Stimulated activated CD8-positive, alpha-beta memory T cell treated with anti-CD3 and anti-CD28 coated beads, Interleukin-15, amount 100 ng/mL, for 48 hours (primary cell): ENCODE measurements around the gene COL23A1.
"Not testable (repeated sequence)": the region's sequence is repeated elsewhere in the genome, so short reads cannot be mapped to it uniquely, and the experiment has no call there.

ENCODE experiments used
- DNase-seq, 2 donors: peaks; one replicate each; pipeline ENCODE4 v3.0.0-alpha.2; 2020; ENCODE audit warnings: low read depth in 2 of 2

COL23A1 gene

DNA sequence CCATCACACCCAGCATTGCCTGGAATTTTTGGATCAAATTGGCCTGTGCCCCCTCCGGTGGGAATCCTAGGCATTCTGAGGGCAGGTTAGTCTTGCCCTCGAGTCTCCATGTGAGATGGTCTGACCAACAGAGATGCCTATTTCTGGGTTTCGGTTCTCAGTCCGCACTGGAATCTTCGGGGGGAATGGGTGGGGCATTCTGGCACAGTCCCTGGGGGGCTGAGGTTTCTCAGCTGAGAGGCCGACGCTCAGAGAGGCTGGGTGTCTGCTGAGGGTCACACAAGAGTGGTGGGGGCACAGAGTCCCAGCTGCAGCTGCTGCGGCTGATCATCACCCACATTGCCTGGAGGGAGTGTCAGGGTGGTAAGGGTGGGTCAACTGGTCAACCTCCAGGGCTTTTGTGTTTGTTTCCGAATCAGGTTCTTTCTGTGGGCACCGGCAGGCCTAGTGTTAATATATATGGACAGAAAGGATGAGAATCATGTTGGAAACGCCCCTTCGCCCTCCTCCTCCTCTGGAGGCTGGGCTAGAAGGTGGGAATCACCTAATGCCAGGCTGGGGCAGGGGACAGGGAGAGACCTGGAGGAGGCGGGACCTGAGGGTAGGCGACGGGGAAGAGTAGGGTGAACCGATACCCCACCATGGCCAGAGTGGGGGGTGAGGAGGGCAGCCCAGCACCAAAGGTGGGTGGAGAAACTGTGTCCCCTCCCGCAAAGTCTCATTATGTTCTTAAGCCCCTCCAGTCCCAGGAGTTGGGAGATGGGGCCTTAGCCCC is 208.1 kb downstream of the COL23A1 start:
- no peak for DNase-seq

DNA sequence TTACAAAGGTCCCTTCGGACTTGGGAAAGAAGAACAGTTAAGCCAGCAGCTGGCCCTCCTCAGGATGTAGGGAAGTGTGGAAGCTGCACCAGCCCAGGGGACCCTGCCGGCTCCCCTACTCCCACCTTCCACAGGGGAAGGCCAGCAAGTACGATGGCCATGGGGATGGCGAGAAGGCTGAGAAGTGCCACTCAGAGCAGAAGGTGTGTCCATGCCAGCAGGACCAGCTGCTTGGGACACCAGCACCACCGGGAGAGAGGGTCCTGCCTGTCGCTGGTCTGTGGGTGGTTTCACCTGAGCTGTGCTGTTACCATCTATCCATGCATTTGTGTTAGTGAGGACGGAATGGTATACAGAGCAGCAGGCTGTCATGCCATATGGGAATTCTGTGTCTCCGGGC is 209.0 kb downstream of the COL23A1 start:
- DNase-seq, result no peak

DNA sequence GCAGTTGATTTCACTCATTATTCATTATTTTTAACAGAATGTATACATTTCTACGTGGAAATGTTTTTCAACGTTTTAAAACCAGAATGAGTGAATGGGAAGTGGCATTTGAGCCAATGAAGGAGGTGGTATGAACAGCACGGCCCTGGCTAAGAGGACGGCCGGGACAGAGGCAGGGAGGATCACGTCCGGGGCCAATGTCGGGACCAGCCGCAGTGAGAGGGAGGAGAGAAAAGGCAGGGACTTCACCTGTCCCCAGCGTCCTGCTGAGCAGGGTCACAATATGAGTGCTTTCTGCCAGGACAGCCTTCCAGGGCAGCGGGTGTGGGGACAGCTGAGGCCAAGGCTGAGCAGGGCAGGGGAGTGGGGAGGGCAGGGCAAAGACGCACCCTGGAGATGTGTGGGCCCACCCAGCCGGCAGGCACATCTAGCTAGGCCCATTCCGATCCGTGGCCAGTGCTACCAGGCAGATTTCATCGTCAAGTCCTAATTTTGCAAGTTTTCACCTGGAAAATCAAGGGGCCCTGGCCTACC is 209.6 kb downstream of the COL23A1 start:
- DNase-seq, result no peak

DNA sequence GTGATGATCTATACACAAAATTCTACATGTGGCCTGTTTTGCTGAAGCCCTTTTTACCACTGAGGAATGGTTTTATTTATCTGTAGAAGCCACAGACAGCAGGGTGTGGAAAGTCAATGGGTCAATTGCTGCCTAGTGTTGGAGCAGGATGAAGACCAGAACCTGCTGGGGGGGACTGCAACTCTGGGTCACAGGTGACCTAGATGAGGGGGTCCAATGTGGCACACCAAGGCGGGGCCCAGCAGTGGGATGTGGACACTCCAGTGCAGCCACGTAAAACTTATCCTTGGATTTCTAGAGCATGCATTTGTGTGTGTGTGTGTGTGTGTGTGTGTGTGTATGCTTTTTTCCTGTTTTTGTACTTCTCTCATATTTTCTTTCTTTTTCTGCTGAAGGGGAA is 210.1 kb downstream of the COL23A1 start:
- no peak for DNase-seq

DNA sequence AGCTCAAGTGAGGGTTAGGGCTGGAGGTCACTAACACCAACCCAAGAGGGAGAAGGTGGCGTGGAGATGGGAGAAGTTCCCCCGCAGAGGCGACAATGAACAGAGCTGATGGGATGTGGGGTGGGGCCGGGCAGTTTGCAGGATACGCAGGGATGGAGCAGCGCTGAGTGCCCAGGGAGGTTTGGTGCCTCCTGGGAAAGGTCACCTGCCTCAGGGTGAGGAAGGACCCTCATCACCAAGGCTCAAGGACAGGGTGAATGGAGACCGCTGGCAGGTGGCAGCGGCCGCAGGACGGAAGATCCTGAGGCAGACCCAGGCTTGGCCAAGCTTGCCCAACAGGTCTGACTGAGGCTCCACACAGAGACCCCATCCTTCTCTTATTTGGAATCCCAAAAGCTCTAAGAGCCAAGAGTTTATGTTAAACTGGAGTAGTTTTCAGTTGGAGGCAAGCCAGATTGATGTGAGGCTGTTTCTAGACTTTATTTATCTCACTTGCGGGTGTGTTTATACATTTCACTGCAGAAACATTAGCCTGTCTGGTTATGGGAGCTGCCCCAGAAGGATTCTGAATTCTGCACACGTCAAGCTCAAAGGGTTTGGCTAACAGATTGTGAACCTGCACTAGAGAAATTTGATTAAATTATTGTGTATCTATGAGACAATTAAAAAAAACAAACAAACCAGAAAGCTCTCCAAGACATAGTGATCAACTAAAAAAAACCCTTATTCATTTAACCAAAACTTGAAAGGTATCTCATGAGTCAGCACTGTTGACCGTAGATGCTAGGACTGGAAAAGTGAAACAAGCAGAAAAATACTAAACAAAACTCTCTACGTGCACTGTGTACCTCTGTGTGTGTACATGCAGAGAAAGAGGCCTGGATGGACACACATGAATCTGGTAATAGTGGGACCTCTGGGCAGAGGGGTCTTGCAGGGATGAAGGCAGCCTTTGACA is 211.4 kb downstream of the COL23A1 start:
- DNase-seq, result no peak

DNA sequence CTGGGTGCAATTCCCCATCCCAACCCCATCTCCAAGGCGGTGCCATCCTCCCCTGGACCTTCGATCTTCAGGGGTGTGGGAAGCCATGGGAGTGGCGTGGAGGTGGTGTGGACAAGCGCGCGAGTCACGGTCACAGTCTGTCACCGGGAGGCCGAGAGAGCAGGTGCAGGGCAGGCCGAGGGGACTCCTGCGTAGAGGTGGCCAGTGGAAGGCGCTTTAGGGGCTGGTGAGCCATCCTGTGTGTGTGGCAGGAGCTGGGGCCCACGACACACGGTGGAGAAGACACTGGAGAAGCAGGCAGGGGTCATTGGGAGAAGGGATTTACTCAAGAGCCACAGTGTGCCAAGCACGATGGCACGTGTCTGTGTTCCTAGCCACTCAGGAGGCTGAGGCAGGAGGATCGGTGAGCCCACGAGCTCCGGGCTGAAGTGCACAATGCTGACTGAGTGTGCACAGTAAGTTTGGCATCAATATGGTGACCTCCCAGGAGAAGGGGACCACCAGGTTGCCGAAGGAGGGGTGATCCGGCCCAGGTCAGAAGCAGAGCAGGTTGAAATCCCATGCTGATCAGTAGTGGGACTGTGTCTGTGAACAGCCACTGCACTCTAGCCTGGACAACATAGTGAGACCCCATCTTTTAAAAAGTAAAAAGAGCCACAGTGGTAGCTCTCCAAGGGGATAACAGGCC is 212.5 kb downstream of the COL23A1 start:
- no peak for DNase-seq

DNA sequence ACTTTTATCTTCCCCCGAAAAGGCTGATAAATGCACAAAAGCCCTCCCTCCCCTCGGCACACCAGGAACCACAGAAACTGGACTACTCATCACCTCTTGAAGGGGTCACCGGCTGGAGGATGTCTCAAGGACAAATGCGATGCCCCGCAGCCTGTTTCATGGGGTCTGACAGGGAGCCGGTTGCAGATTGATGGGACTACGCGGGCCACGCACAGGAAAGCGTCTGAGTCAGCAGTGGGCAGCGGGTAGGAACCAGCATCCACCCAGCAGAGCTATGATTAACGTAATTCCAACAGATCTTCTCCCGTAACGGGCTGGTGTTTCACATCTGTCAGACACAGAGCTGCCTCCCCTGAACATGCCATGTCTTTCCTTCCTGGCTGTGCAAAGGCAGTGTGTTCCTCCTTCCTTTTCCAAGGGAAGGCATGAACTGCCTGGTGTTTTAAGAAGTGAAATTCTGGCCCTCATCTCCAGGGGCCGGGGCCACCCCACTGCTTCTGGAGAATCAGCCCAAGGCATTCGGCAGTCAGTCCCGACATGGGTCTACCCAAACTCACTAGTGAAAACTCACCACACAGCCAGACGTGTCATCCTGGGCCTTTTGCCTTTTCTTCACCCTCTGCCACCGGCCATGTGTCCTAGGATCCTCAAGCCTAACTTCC is 213.1 kb downstream of the COL23A1 start:
- no peak for DNase-seq

DNA sequence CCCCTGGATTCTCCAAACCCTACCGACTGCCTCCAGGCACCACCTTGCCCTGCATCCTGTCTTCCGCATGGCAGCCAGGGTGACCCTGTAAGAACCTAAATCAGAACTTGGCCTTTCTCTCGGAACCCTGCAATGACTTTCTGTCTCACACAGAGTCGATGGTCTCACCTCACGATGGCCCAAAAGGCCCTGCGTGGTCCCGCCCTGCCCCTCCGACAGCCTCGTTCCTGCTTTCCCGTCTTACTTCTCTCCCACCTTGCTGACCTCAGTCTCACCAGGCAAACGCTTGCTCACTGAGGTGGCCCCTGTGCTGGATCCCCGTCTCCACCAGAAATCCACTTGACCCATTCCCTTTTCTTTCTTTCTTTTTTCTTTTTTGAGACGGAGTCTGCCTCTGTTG is 214.8 kb downstream of the COL23A1 start:
- DNase-seq, result no peak

DNA sequence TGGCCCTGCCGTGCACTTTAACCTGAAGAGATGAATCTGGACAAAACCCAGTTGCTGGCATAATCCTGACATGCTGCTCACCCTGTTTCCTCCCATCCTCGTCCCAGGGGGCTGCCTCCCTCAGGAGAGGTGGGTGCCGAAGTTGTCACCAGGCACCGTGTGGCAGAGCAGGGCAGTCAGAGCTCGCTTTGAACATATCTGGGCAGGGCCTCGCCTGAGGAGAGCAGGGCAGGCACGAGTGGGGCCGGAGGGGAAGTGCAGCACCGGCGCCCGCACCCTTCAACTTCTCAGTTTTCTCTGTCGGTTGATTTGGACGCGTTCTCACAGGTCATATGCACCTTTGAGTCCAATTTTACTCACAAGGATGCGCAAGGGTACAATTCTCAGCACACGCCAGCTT is 216.5 kb downstream of the COL23A1 start:
- no peak for DNase-seq

DNA sequence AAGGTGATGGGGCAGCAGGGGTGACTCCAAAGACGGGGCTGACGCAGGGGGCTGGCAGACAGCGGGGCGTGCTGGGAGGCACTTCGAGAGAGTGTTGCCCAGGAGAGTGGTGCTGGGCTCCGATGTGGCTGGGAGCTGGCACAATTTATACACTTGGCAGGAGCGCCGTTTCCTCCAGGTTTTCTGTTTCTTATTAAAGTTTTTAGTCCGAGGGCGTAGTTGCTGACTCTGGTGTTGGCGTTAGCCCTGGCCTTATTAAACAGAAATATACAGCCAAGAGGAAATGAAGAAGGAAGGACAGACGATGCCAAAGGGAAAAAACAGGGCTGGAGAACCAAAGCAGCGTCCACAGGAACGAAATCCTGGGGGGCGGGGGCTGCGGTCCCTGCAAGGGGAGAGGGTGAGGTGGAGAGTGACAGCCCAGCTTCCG is 218.0 kb downstream of the COL23A1 start:
- DNase-seq, result no peak

DNA sequence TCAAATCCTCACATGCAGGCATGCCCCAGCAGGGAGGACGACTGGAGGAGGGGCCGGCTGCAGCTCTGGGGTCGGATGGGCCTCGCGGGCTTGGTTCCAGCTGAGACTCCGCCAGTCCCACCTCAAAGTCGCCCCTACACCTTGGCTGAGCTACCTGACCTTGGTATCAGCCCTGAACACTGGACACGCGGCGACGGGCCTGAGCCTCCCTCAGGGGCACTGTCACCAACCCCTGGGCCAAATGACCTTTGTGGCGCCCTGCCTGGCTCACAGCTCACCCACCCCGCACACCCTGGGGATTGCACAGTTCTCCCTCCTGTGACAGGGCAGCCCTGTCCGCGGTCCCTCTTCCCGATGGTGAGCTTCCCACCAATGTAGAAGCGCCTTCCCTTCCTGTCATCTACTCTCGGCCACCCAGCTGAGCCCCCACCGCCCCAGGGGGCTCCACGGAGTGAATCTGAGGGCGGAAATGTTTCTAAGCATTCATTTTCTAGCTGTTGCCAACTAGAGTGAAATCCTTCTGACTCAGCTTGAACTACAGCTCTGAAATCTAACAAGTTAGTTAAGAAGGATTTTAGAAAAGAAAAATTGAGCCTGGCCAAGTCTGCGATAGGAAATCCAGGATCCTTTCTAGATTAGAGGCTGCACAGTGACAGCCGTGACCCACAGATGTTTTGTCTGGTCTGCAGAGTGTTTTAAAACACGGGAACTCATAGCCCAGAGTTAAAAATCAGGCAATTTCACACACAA is 218.7 kb downstream of the COL23A1 start:
- no peak for DNase-seq

DNA sequence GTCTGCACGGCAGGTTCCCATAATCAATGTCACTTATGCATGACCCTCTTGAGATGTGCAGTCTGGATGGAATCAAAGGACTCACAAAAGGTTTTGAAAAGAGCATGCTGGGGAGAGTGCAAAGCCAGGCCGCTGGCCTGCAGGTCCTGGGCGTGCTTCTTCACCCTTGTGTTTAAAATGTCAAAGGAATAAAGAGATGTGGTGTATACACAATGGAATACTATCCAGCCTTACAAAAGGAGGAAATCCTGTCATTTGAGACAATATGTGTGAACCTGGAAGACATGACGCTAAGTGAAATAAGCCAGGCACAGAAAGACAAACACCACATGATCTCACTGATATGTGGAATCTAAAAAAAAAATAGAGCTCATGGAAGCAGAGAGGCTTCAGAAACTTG is 220.1 kb downstream of the COL23A1 start:
- DNase-seq, result no peak

DNA sequence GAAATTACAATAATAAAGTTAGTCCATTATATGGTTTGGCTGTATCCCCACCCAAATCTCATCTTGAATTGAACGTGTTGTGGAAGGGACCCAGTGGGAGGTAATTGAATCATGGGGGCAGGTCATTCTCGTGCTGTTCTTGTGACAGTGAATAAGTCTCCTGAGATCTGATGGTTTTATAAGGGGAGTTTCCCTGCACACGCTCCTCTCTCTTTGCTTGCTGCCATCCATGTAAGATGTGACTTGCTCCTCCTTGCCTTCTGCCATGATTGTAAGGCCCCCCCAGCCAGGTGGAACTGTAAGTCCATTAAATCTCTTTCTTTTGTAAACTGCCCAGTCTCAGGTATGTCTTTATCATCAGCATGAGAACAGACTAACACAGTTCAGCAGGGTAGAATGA is 220.7 kb downstream of the COL23A1 start:
- not testable (repeated sequence) for DNase-seq

DNA sequence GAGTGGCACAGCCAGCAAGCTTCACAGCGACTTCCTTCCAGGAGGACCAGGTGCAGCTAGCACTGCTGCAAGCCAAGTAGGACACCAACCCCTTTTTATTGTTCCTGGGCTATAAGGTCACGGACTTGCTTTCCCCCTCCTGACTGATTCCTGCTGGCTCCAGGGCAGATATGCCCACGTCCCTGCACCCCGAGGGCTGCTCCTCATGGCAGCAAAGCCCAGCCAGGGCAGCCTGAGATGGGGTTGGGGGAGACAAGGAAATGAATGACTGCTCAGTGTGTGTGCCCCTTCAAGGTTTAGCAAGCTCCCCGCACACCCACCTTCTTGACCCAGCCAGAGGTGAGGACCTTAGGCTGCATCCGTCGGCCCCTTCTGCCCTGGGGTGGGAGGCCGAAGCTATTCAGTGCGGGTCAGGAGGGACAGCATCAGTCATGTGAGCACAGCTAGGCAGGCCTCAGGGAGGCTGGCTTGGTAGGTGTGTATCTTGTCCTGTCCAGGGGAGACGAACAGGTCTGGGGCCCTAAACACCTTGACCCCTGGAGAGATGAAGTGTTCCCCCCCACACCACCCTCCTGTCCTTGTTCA is 221.4 kb downstream of the COL23A1 start:
- DNase-seq, result no peak

DNA sequence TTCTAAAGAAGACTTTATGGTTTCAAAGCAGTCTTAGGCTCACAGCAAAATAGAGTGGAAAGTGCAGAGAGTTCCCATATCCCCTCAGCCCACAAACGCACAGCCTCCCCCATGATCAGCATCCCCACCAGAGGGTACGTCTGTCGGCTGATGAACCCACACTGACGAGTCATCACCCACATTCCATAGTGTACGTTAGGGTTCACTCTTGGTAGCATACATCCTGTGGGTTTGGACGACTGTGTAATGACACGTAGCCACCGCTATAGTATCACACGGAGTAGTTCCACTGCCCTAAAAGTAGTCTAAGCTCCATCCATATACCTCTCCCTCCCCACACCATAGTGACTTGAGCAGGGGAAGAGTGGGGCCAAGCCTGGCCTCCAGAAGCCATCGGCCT is 221.9 kb downstream of the COL23A1 start:
- DNase-seq, result no peak

DNA sequence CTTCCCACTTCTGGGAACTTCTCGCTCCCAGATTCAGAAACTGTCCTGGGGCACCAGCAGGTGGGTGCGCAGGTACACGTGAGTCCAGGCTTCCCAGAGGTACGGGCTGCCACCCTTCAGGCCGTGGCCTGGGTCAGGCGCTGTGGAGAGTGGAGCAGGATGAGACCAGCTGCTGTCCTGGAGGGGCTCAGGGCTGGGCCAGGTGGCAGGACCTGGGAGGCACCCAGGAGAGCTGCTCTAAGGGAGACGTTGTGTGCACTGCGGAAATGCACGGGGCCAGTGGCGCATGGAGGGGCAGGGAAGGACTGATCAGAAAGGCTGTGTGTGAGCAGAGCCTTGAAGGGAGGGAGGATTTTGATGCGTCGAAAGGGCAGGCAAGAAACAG is 222.5 kb downstream of the COL23A1 start:
- no peak for DNase-seq

DNA sequence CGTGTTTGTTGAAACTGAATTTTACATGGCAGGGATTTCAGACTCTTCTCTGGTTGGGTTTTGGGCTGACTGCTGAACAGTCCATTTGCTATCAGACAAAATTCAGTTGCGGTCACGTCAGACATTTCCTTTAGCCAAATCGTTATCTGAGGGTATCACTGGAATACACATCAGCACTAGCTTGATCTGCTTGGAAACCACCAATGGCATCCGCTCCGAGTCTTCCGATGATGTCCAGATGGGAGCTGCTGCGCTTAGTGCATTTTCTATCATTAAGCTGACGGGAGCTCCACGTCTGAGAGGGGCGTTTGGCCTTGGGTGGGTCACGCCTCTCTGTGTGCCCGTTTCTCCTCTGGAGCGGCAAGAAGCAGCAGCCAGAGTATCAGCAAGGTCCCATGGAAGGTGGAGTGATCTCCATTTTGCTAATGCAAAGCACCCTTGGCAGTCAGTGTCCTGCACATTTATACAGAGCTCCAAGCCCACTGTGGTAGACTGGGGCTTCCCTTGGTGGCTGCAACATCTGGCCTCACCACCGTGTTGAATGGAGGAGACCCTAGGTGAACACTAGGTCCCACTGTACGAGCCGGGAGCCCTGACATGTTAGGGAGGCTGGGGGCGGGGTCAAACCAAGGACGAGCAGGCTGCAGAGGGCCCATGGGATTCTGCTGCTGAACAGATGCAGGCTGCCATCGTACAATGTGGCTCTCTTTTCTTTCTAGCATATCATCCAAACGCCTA is 223.0 kb downstream of the COL23A1 start:
- no peak for DNase-seq

DNA sequence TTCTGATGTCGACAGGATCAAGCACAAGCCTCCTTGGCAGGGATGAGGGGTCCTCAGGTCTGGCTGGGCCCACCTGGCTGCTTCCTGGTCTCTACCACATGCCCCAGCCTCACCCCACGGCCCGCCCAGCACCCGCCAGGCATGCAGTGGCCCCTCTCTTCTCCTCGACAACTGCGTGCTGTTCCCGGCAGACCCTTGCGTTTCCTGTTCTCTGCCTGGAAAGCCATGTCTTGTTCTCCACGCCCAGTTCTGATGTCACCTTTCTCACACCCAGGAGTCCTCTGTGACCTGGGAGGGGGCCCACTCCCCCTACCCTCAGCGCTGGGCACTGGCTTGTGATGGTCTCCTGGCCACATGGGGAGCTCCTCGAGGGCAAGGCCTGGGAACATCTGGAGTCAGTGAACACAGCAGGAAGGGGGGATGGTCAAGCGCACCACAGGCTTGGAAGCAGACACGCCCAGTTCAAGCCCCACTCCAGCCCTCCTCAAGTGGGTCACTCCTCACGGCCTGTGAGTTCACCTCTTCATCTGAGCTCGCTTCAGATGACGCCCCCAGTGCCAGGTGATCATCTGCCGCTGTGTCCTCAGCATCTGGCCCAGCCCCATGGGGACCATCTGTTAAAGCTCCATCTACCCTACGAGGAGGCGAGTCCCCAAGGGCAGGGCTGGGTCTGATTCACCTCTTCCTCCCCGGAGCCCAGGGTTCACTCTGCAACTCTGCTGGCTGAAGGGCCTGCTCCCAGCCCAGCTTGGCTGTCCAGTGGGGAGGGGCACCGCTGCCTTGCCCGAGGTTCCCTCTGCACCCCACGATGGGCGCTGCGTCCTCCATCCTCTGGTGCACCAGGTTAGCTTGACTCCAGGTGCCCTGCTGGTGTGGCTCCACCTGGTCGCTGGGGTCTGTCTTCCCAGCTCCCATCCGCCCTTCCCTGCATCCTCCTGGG is 224.4 kb downstream of the COL23A1 start:
- no peak for DNase-seq

DNA sequence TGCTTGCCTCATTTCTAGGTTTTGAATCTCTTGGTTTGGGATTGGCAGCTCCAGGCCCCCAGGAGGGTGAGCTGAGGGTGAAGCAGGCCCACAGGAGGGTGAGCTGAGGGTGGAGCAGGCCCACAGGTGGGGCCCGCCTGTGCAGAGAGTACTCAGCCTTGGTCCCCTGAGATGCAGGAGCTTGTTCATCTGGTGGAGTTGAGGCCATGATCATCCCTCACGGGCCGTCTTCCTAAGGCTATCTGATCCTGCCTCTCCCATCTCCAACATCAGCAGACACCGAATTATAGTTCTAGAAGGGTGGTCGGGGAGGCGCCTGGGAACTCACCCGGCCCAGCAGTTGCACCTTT is 225.9 kb downstream of the COL23A1 start:
- no peak for DNase-seq
